GM13976 (cell line): ENCODE results near the gene GTSE1.
"Not testable (repeated sequence)": the region's sequence is repeated elsewhere in the genome, so short reads cannot be mapped to it uniquely, and the experiment has no call there.

Experiments used
- DNase-seq: peaks from one replicate; pipeline ENCODE4 v3.0.0; 2012; ENCODE audit warnings: low spot score
- CTCF ChIP-seq: IDR thresholded peaks from 2 replicates; pipeline ENCODE4 v1.5.1; 2012; ENCODE audit warnings: borderline replicate concordance, mild to moderate bottlenecking; ENCODE audit not compliant: insufficient read depth; ENCODE audit errors: extremely low read depth, missing control alignments, control extremely low read depth
- in situ Hi-C: fragments of 300-500 bp; cut with MboI; formaldehyde crosslinking; loops from one replicate; pipeline ENCODE4 v1.12.0; 2022; ENCODE audit warnings: low sequenced_read_pairs, mixed read lengths, inconsistent platforms; ENCODE audit not compliant: unreplicated experiment

The GTSE1 gene

DNA sequence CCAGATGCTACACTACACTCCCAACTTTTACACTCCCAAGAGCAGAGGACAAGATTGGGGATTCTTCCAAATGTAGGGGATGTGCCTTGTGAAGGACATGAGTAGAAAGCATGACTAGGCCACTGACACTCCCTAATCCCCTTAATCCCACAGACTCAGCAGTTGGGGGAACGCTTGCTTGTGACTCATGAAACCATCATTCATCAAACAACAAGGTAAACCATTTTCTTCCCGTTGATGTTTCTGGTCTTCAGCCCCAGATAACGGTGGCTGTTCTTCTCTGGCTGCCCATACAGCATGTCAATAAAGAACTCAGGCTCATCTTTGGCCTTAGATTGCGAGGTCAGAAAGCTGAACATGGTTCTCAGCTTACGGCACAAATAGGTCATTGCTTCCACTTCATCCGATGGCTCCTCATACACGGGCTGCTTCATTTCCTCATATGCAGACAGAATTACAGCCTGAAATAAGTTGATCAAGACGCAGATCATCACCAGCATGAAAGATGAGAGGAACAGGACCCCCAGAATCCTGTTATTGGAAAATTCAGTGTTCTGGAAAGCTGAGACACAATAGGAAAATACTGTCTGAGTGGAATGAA lies 40.2 kb upstream of the GTSE1 start:
- TF ChIP-seq CTCF = no peak

GRCh38 chr22:46259374-46259773 lies 37.3 kb upstream of the GTSE1 start:
- DNase-seq = no peak
- TF ChIP-seq CTCF = no peak
- in situ Hi-C loops = no loop called here

More for the DNA sequence above, 40.2 kb upstream of the GTSE1 start:
- DNase-seq = no peak
- in situ Hi-C loops = no loop called here

GRCh38 chr22:46260038-46260437 lies 36.6 kb upstream of the GTSE1 start:
- in situ Hi-C loops = no loop called here
- TF ChIP-seq CTCF = no peak
- no peak for DNase-seq

- no peak for DNase-seq
- in situ Hi-C loops = no loop called here
- TF ChIP-seq CTCF = no peak
Observed at GRCh38 chr22:46262449-46263215, 34.0 kb upstream of the GTSE1 start.

- no peak for TF ChIP-seq CTCF
- in situ Hi-C loops = no loop called here
- no peak for DNase-seq
Observed at GRCh38 chr22:46263216-46263590, 33.5 kb upstream of the GTSE1 start, which contains the start of gene PKDREJ. TSS of gene PKDREJ (minus strand) at chr22:46263343. CDS start at chr22:46263322, 21 bp downstream.

DNA sequence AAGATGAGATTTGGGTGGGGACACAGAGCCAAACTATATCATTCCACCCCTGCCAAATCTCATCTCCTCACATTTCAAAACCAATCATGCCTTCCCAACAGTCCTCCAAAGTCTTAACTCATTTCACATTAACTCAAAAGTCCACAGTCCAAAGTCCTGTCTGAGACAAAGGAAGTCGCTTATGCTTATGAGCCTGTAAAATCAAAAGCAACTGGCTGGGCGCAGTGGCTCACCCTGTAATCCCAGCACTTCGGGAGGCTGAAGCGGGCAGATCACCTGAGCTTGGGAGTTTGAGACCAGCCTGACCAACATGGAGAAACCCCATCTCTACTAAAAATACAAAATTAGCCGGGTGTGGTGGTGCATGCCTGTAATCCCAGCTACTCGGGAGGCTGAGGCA lies 32.1 kb upstream of the GTSE1 start:
- DNase-seq, in situ Hi-C loops: not testable (repeated sequence)

GRCh38 chr22:46265627-46266026 lies 31.0 kb upstream of the GTSE1 start:
- in situ Hi-C loops = not testable (repeated sequence)

More at GRCh38 chr22:46265627-46266026, 31.0 kb upstream of the GTSE1 start:
- not testable (repeated sequence) for DNase-seq
